Gastroesophageal sphincter (tissue), 4 donors: Measurements from ENCODE around the gene CDK5R2. TPM values are rescaled to one million over a fixed set of nuclear protein-coding genes. Genes with fewer than 3 reads are reported as not detected.

ENCODE experiments used
- ATAC-seq: fragments of 150-250 bp; one replicate; pipeline ENCODE4 v1.9.1; 2016; ENCODE audit warnings: mild to moderate bottlenecking, moderate library complexity
- H3K27ac ChIP-seq, 4 donors: fragments of 200-600 bp; sonication (generic) in 3 of 4; 1 replicate in 3 of 4; 2 replicates in 1 of 4; pipeline ENCODE4 v1.5.1; 2016 to 2019
- H3K27me3 ChIP-seq: fragments of 200-600 bp; sonication (generic); one replicate; pipeline ENCODE4 v1.5.1; 2019
- H3K36me3 ChIP-seq, 2 donors: fragments of 200-600 bp; sonication (generic); one replicate each; pipeline ENCODE4 v1.5.1; 2019; ENCODE audit warnings: control low read depth in 1 of 2
- H3K4me1 ChIP-seq, 3 donors: fragments of 200-600 bp; sonication (generic); 1 replicate in 2 of 3; 2 replicates in 1 of 3; pipeline ENCODE4 v1.5.1; 2016 to 2019; ENCODE audit warnings: control low read depth in 2 of 3
- H3K4me3 ChIP-seq, 2 donors: fragments of 200-600 bp; sonication (generic); one replicate each; pipeline ENCODE4 v1.5.1; 2019; ENCODE audit warnings: mild to moderate bottlenecking in 1 of 2, moderate library complexity in 1 of 2
- H3K9me3 ChIP-seq, 3 donors: fragments of 200-600 bp; sonication (generic); one replicate each; pipeline ENCODE4 v1.5.1; 2017 to 2019; ENCODE audit warnings: control low read depth in 2 of 3
- CTCF ChIP-seq, 4 experiments: fragments of 200-600 bp in 2 of 4; fragments of 450-650 bp in 2 of 4; sonication (generic) in 1 of 4; IDR thresholded peaks; one replicate each; pipeline ENCODE4 v1.5.1; 2017 to 2019; ENCODE audit warnings: antibody characterized with exemption in 4 of 4, mild to moderate bottlenecking in 2 of 4, moderate library complexity in 2 of 4
- EP300 ChIP-seq: sonication (generic); formaldehyde crosslinking; IDR thresholded peaks from one replicate; pipeline ENCODE4 v1.6.1; 2017; ENCODE audit warnings: antibody characterized with exemption, mild to moderate bottlenecking
- POLR2A ChIP-seq, 2 donors: fragments of 450-650 bp; IDR thresholded peaks; one replicate each; pipeline ENCODE4 v1.6.1; 2017; ENCODE audit warnings: antibody characterized with exemption in 2 of 2, mild to moderate bottlenecking in 2 of 2, moderate library complexity in 1 of 2
- POLR2AphosphoS5 ChIP-seq: sonication (generic); formaldehyde crosslinking; IDR thresholded peaks from one replicate; pipeline ENCODE4 v1.6.1; 2017; ENCODE audit warnings: antibody characterized with exemption
- WGBS, 2 donors: methylation state at CpG; one replicate each; pipeline ENCODE4 v1.1.5; 2018; ENCODE audit warnings: low coverage in 1 of 2; 5-methylcytosine and 5-hydroxymethylcytosine counted together
- total RNA-seq, 4 donors: library from RNA; depleted of rRNA; stranded (reverse); fragments of >200 nt; gene quantifications; one replicate each; pipeline ENCODE4 v1.1.0, GENCODE V29; 2016

Gene CDK5R2
- total RNA-seq, 4 donors from 2014 or later: 0.27 to 0.35 TPM; not detected in 2

- Histone ChIP-seq H3K9me3 (no peaks in the 10 kb centered on the region), H3K36me3 (no peaks in the 10 kb centered on the region), H3K4me3 (no peak overlapping the region), H3K4me1 (peaks cover 0 to 38% (median 27%) of the 10 kb centered on the region in 3 donors), H3K27me3 (peaks cover 98% of the 10 kb centered on the region), H3K27ac (no peak overlapping the region)
- TF ChIP-seq CTCF (IDR thresholded peaks at IDR 0.05) (no peak), POLR2A (IDR thresholded peaks at IDR 0.05) (no peak), EP300 (no peak), POLR2AphosphoS5 (no peak)
- WGBS, 2 donors: 38 to 50% methylated on average over 5 to 7 of the region's 10 CpGs
- no peak for ATAC-seq
Measured at GRCh38 chr2:218999021-218999880, 39.8 kb downstream of the CDK5R2 start.

- 10% methylated on average over 2 of the region's 9 CpGs; no CpG with 5 or more reads in 1 of the 2 donors for WGBS, 2 donors
- TF ChIP-seq POLR2A (IDR thresholded peaks at IDR 0.05): no peak
Measured at GRCh38 chr2:218999881-219000568, 40.6 kb downstream of the CDK5R2 start.

GRCh38 chr2:219000569-219000960, 41.1 kb downstream of the CDK5R2 start:
- Histone ChIP-seq H3K9me3 (no peaks in the 10 kb centered on the region), H3K27ac (no peak overlapping the region), H3K36me3 (no peaks in the 10 kb centered on the region), H3K4me3 (no peak overlapping the region), H3K27me3 (peaks cover 98% of the 10 kb centered on the region), H3K4me1 (peaks cover 0 to 35% (median 27%) of the 10 kb centered on the region in 3 donors)
- no peak for ATAC-seq
- TF ChIP-seq POLR2A (IDR thresholded peaks at IDR 0.05) (no peak), CTCF (IDR thresholded peaks at IDR 0.05) (no peak), EP300 (no peak), POLR2AphosphoS5 (no peak)
- WGBS, 2 donors: 0% methylated on average over 2 of the region's 8 CpGs; no CpG with 5 or more reads in 1 of the 2 donors

More at GRCh38 chr2:218999881-219000568, 40.6 kb downstream of the CDK5R2 start:
- Histone ChIP-seq H3K4me3 (no peak overlapping the region), H3K27me3 (peaks cover 98% of the 10 kb centered on the region), H3K27ac (no peak overlapping the region), H3K9me3 (no peaks in the 10 kb centered on the region), H3K36me3 (no peaks in the 10 kb centered on the region), H3K4me1 (peaks cover 0 to 38% (median 27%) of the 10 kb centered on the region in 3 donors)
- ATAC-seq: no peak

- H3K4me3 ChIP-seq: no peak overlapping the region
- peaks cover 0 to 30% (median 23%) of the 10 kb centered on the region in 3 donors for H3K4me1 ChIP-seq
- H3K27ac ChIP-seq: no peak overlapping the region
- no CpG with 5 or more reads among the region's 26 CpGs for WGBS, 2 donors
- ATAC-seq: no peak
- H3K9me3 ChIP-seq: no peaks in the 10 kb centered on the region
- H3K27me3 ChIP-seq: peaks cover 98% of the 10 kb centered on the region
- no peaks in the 10 kb centered on the region for H3K36me3 ChIP-seq
- TF ChIP-seq POLR2A (IDR thresholded peaks at IDR 0.05) (no peak), POLR2AphosphoS5 (no peak), CTCF (IDR thresholded peaks at IDR 0.05) (no peak), EP300 (no peak)
Measured at GRCh38 chr2:219001100-219001576, 41.7 kb downstream of the CDK5R2 start.

- H3K4me1 ChIP-seq: peaks cover 0 to 25% (median 21%) of the 10 kb centered on the region in 3 donors
- no peaks in the 10 kb centered on the region for H3K9me3 ChIP-seq
- H3K27me3 ChIP-seq: peaks cover 98% of the 10 kb centered on the region
- H3K36me3 ChIP-seq: no peaks in the 10 kb centered on the region
- TF ChIP-seq POLR2AphosphoS5 (no peak), CTCF (IDR thresholded peaks at IDR 0.05) (no peak), POLR2A (IDR thresholded peaks at IDR 0.05) (no peak), EP300 (no peak)
- H3K27ac ChIP-seq: no peak overlapping the region
- no peak overlapping the region for H3K4me3 ChIP-seq
- WGBS, 2 donors: 0 to 2% methylated on average over 1 to 12 of the region's 70 CpGs
- ATAC-seq: no peak
Measured at GRCh38 chr2:219001577-219002394, 42.3 kb downstream of the CDK5R2 start.
